Adrenal gland (tissue), 12 donors: ENCODE results near the gene CLEC16A. TPM values are rescaled to one million over a fixed set of nuclear protein-coding genes. Genes with fewer than 3 reads are reported as not detected.

Experiments used
- DNase-seq, 7 donors: peaks; one replicate each; pipeline ENCODE4 v3.0.0-alpha.2; 2019 to 2020
- H3K27ac ChIP-seq, 5 donors: fragments of 200-600 bp; sonication (generic) in 4 of 5; 1 replicate in 3 of 5; 2 replicates in 2 of 5; pipeline versions ENCODE4 v1.5.1 to v1.8.0; 2016 to 2020; ENCODE audit warnings: mild to moderate bottlenecking in 1 of 5
- H3K27me3 ChIP-seq: fragments of 200-600 bp; 2 replicates; pipeline ENCODE4 v1.8.0; 2021
- H3K36me3 ChIP-seq, 2 donors: fragments of 200-600 bp; replicated peaks in 1 of 2; 1 replicate in 1 of 2; 2 replicates in 1 of 2; pipeline versions ENCODE4 v1.5.1 to v1.8.0; 2018 to 2022
- H3K4me1 ChIP-seq, 2 donors: fragments of 200-600 bp; replicated peaks in 1 of 2; 1 replicate in 1 of 2; 2 replicates in 1 of 2; pipeline versions ENCODE4 v1.5.1 to v1.8.0; 2018 to 2021
- H3K4me3 ChIP-seq, 4 donors: fragments of 200-600 bp; sonication (generic) in 3 of 4; one replicate each; pipeline ENCODE4 v1.5.1; 2016 to 2018
- H3K9me3 ChIP-seq, 3 donors: fragments of 200-600 bp; sonication (generic) in 1 of 3; replicated peaks in 1 of 3; 1 replicate in 2 of 3; 2 replicates in 1 of 3; pipeline versions ENCODE4 v1.5.1 to v1.8.0; 2016 to 2021
- POLR2A ChIP-seq, 2 donors: fragments of 450-650 bp; IDR thresholded peaks; one replicate each; pipeline ENCODE4 v1.6.1; 2017; ENCODE audit warnings: antibody characterized with exemption in 2 of 2, mild to moderate bottlenecking in 2 of 2, moderate library complexity in 1 of 2
- WGBS, 4 donors: extraction: QIAGEN DNeasy Blood & Tissue Kit in 2 of 4; methylation state at CpG; one replicate each; pipeline versions ENCODE4 v1.1.5 to v1.1.7; 2013 to 2017; 5-methylcytosine and 5-hydroxymethylcytosine counted together
- intact Hi-C, 2 donors: fragments of 100-400 bp; cut with DNase I; formaldehyde crosslinking; loops; one replicate each; pipeline versions ENCODE4 v1.14.1 to v1.15.0; 2022 to 2023
- polyA plus RNA-seq, 3 donors: library from polyadenylated mRNA; stranded (reverse); fragments of 200-250 nt in 2 of 3; fragments of 350-450 nt in 1 of 3; fragmentation: Illumina TruSeq in 1 of 3; extraction: RNeasy Lipid Tissue Mini Kit (QIAGEN cat#74804) in 1 of 3; gene quantifications; one replicate each; pipeline ENCODE4 v1.2.3, GENCODE V29; 2013 to 2014
- total RNA-seq, 9 donors: library from RNA; depleted of rRNA in 4 of 9; stranded (reverse); fragments of >200 nt in 4 of 9; fragments of 120-200 nt in 1 of 9; fragmentation: NEBNext Ultra II Directional in 1 of 9; extraction: Animal tissue kit (Norgen Biotek cat#: 25700) in 1 of 9; gene quantifications; one replicate each; pipeline versions ENCODE4 v1.1.0 to v1.2.4, GENCODE V29; 2013 to 2023
- TF ChIP-seq, protein P1 (sequence below), 6 experiments: fragments of 450-650 bp in 4 of 6; fragments of 200-600 bp in 2 of 6; sonication (generic) in 1 of 6; IDR thresholded peaks; 1 replicate in 5 of 6; 2 replicates in 1 of 6; pipeline versions ENCODE4 v1.5.1 to v1.8.0; 2016 to 2021; ENCODE audit warnings: antibody characterized with exemption in 6 of 6, mild to moderate bottlenecking in 2 of 6, moderate library complexity in 1 of 6
- donor health status: healthy with polysubstance abuse.
- donor health status: Bipolar disorder and iron deficiency.
- donor health status: DM: yes; HTN: yes; CAD: no.
- donor health status: DM: no; HTN: no; CAD: no.
- donor health status: DM: no; HTN: no; CAD: no.
- donor health status: DM: yes; HTN: yes; CAD: no.

CLEC16A gene
- total and polyA plus RNA-seq, 12 donors: 14.0 to 37.2 (median 27.6) TPM

DNA sequence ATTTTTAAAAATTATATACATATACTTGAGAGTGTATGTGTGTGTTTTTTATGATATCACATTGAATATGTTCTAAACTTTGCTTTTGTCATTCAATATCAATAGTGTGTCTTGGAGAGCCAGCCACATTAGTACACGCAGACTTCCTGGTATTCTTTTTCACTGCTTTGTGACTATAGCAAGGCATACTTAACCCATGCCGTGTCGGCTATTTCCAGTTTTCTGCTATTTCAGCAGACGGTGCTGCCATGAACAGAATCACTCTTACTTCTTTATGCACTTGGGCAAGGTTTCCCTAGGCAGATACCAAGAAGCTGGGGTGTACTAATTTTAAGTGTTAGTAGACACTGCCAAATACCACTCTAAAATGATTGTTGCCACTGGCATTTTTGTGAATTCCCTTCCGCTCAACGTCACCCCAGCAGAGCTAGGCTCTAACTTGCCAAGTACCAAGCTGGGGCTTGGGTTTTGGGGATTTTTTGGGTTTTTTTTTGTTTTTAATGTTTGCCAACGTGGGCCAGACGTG is 176.8 kb downstream of the CLEC16A start:
- Histone ChIP-seq H3K4me3 (no peak overlapping the region), H3K27me3 (no peaks in the 10 kb centered on the region), H3K27ac (no peak overlapping the region), H3K4me1 (no peaks in the 10 kb centered on the region), H3K36me3 (peaks cover 0 to 29% of the 10 kb centered on the region in 2 donors), H3K9me3 (no peaks in the 10 kb centered on the region)
- TF ChIP-seq, protein P1, sequence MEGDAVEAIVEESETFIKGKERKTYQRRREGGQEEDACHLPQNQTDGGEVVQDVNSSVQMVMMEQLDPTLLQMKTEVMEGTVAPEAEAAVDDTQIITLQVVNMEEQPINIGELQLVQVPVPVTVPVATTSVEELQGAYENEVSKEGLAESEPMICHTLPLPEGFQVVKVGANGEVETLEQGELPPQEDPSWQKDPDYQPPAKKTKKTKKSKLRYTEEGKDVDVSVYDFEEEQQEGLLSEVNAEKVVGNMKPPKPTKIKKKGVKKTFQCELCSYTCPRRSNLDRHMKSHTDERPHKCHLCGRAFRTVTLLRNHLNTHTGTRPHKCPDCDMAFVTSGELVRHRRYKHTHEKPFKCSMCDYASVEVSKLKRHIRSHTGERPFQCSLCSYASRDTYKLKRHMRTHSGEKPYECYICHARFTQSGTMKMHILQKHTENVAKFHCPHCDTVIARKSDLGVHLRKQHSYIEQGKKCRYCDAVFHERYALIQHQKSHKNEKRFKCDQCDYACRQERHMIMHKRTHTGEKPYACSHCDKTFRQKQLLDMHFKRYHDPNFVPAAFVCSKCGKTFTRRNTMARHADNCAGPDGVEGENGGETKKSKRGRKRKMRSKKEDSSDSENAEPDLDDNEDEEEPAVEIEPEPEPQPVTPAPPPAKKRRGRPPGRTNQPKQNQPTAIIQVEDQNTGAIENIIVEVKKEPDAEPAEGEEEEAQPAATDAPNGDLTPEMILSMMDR (IDR thresholded peaks at IDR 0.05): no peak
- TF ChIP-seq POLR2A (IDR thresholded peaks at IDR 0.05): no peak
- WGBS, 4 donors: 90 to 96% (median 92%) methylated on average over 8 of the region's 8 CpGs
- intact Hi-C loops: no loop called here
- no peak for DNase-seq

DNA sequence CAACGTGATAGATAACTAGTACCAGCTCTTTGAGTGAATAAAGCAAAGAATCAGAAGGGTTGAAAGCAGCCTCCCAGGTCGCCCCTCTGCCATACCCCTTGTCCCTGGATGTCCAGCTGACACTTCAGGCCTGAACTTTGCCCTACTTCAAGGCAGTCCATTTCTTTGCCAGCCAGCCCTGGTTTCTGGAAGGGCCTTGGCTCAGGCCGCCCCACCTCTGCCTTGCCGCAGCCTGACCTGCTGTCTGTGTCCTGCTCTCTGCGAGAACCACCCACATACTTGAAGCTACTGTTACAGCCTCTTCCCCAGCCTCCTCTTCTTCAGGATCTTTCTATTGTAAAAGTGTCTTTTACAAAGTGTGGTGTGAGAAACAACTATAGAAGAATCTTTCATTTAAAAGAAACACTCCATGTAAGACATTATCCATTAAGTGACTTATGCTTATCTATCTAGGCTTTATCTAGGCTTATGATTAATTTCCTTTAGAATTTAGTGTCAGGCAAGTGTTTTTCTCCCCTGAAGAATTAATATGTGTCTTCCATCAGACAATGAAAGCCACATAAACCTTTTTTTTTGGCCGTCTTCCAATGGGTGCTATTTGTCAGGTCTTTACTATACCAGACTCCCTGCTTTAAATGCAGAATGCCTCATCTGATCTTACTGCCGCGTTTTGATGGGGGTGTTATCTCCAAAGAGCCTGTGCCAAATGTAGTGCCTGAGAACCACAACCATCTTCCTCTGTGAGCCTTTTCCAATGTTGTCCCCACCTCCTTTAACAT is 177.7 kb downstream of the CLEC16A start:
- Histone ChIP-seq H3K9me3 (no peaks in the 10 kb centered on the region), H3K27me3 (no peaks in the 10 kb centered on the region), H3K27ac (no peak overlapping the region), H3K4me3 (no peak overlapping the region), H3K4me1 (no peaks in the 10 kb centered on the region), H3K36me3 (peaks cover 0 to 29% of the 10 kb centered on the region in 2 donors)
- DNase-seq: no peak
- intact Hi-C loops: no loop called here
- 78 to 88% (median 82%) methylated on average over 8 of the region's 8 CpGs for WGBS, 4 donors
- TF ChIP-seq, protein P1 (IDR thresholded peaks at IDR 0.05): no peak
- TF ChIP-seq POLR2A (IDR thresholded peaks at IDR 0.05): no peak

DNA sequence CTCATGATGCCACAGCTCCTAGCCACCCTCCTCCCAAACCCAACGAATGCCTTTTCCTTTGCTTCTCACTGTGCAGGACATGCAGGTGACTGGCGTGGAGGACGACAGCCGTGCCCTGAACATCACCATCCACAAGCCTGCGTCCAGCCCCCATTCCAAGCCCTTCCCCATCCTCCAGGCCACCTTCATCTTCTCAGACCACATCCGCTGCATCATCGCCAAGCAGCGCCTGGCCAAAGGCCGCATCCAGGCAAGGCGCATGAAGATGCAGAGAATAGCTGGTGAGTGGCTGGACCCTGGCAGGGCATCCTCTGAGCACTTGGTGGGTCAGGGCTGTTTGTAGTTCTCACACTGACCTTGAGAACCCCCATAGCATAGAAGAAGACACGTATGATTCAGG is 179.3 kb downstream of the CLEC16A start:
- WGBS, 4 donors: 92 to 96% (median 94%) methylated on average over 11 of the region's 11 CpGs
- no peak for DNase-seq
- peaks cover 8 to 10% of the 10 kb centered on the region in 2 donors for H3K4me1 ChIP-seq
- H3K27me3 ChIP-seq: no peaks in the 10 kb centered on the region
- TF ChIP-seq, protein P1 (IDR thresholded peaks at IDR 0.05): no peak
- TF ChIP-seq POLR2A (IDR thresholded peaks at IDR 0.05): no peak
- intact Hi-C loops: no loop called here
- H3K36me3 ChIP-seq: peaks cover 0 to 29% of the 10 kb centered on the region in 2 donors
- no peak overlapping the region for H3K4me3 ChIP-seq
- H3K27ac ChIP-seq: no peak overlapping the region
- H3K9me3 ChIP-seq: no peaks in the 10 kb centered on the region

DNA sequence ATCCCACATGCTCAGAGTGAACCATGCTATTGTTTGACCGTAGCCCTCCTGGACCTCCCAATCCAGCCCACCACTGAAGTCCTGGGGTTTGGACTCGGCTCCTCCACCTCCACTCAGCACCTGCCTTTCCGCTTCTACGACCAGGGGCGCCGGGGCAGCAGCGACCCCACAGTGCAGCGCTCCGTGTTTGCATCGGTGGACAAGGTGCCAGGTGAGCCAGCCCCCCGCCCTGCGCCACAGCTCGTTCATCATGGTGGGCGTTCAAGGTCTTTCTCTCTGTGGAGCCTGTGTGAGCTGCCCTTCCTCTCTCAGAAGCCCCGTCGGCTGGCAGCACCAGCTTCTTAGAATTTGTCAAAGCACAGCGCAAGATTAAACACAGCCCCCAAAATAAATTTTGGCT is 181.6 kb downstream of the CLEC16A start:
- Histone ChIP-seq H3K27me3 (no peaks in the 10 kb centered on the region), H3K27ac (no peak overlapping the region), H3K36me3 (peaks cover 0 to 27% of the 10 kb centered on the region in 2 donors), H3K4me3 (no peak overlapping the region), H3K4me1 (peaks cover 8 to 28% of the 10 kb centered on the region in 2 donors), H3K9me3 (no peaks in the 10 kb centered on the region)
- intact Hi-C loops: no loop called here
- 92 to 95% (median 94%) methylated on average over 17 of the region's 17 CpGs for WGBS, 4 donors
- no peak for DNase-seq
- no peak for TF ChIP-seq POLR2A (IDR thresholded peaks at IDR 0.05)
- TF ChIP-seq, protein P1 (IDR thresholded peaks at IDR 0.05): no peak
